Choroid plexus epithelial cell (primary cell): Measurements from ENCODE around the gene TTBK2.

Source experiments
- DNase-seq: peaks from one replicate; pipeline ENCODE4 v3.0.0-alpha.2; 2010; ENCODE audit warnings: low read depth
- H3K4me3 ChIP-seq: 2 replicates; pipeline ENCODE4 v1.5.1; 2011; ENCODE audit warnings: low read depth, mild to moderate bottlenecking, control low read depth, low read length, moderate library complexity
- CTCF ChIP-seq: conservative IDR thresholded peaks from 2 replicates; pipeline ENCODE4 v1.5.1; 2011; ENCODE audit warnings: low read depth, mild to moderate bottlenecking, control low read depth, inconsistent platforms, low read length, moderate library complexity

TTBK2 gene

GRCh38 chr15:42742149-42742548, 178.4 kb downstream of the TTBK2 start:
- DNase-seq = no peak
- no peak overlapping the region for H3K4me3 ChIP-seq
- no peak for TF ChIP-seq CTCF

GRCh38 chr15:42741710-42742109, 178.9 kb downstream of the TTBK2 start:
- no peak overlapping the region for H3K4me3 ChIP-seq
- TF ChIP-seq CTCF = no peak
- DNase-seq = no peak

DNA sequence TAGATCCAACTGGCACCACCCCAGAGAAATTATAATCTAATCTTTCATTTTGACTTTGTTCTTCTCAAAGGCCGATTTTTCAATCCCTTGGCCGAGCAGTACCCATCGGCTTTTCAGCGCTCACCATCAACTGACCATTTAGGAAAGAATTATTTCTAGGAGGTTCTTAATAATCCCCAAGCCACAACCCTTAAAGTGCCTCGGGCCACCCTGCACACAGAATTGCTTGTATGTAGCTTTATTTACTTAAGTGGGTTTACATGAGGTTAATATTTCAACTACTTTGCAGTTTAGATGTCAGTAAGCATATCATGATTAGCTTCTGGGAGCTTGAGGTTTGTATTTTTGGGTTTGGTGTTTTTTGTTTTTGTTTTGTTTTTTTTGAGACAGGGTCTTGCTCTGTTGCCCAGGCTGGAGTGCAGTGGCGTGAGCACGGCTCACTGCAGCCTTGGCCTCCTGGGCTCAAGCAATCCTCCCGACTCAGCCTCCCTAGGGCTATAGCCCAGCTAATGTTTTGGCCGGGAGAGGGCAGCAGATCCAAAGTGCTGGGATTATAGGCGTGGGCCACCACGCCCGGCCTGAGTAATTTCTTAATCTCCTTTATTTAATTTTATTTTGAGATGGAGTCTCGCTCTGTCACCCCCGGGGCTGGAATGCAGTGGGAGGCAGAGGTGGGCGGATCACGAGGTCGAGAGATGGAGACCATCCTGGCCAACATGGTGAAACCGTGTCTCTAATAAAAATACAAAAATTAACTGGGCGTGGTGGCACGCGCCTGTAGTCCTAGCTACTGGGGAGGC, 182.8 kb downstream of the TTBK2 start:
- TF ChIP-seq CTCF = peak; percentile 27
- H3K4me3 ChIP-seq = peak overlapping the region; percentile 74
- peak; percentile 15 for DNase-seq

GRCh38 chr15:42736793-42737528, 183.6 kb downstream of the TTBK2 start, which contains the start of gene CDAN1:
TSS of gene CDAN1 (minus strand) at chr15:42737128. CDS start at chr15:42737102, 26 bp downstream.
- no peak for TF ChIP-seq CTCF
- H3K4me3 ChIP-seq = peak within 1 kb of the TSS; percentile 74
- DNase-seq = peak; percentile 82

DNA sequence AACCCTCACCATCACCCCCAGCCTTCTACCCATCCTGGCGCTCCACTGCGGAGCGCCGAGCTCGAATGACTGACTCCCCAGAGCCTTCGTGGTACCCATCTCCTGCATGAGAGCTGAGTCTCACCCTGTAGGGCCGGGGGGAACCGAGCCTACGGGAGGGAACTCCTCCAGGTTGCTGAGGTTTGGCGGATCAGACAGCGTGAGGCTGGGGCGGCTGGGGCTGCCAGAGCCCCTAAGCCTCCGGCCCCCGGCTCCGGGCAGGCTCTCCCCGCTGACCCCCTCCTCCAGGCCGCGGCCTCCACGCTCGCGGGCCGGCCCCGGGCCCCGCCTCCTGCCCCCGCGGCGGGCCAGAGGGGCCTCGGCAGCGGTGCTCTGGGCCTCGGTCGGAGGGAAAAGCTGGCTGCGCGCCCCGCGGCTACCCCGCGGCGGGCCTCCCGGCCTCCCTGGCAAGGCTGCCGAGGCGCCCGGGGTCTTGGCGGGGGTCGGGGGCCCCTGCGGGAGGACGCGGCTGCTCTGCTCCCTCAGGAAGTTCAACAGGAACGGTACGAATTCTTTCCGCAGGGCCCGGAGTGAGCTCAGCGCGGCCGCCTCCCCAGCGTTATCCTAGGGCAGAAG, 184.3 kb downstream of the TTBK2 start:
- TF ChIP-seq CTCF = no peak
- peak; percentile 23 for DNase-seq
- H3K4me3 ChIP-seq = peak overlapping the region; percentile 74

DNA sequence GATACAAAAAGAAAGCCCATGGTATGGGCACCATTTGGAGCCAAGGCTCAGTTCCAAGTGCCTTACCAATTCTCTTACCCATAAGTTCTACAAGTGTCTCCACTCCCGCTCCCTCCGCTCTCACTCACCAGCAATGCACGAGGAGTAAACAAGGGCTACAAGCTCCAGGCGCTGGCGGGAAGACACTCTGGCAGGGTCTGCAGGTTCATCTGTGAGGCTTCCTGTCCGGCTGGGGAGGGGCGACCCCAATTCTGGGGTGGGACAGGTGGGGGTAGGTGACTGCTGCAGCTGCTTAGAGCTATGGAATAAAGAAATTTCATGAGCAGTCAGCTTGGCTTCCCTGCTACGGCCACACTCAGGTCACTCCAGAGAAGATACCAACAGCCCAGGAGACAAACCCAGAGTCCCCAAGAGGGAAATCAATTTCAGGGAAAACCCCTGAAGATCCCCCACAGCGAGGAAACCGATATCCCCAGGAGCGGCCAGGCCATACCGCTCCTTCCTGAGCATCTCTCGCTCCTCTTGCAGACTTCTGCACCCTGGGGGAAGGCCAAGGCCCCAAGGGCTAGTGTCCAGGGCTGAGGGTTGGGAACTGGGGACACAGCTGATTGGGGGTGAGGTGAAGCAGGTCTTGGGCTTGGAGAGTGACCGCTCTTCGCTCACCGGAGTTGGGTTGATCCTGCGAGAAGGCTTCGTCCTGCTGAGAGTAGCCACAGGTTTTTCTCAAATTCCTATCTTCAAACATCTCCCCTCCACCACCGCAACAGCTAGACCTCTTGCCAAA, 185.0 kb downstream of the TTBK2 start:
- DNase-seq = no peak
- H3K4me3 ChIP-seq = peak overlapping the region; percentile 74
- TF ChIP-seq CTCF = no peak
